ENCODE measurements around the gene CDHR5.

The CDHR5 gene

DNA sequence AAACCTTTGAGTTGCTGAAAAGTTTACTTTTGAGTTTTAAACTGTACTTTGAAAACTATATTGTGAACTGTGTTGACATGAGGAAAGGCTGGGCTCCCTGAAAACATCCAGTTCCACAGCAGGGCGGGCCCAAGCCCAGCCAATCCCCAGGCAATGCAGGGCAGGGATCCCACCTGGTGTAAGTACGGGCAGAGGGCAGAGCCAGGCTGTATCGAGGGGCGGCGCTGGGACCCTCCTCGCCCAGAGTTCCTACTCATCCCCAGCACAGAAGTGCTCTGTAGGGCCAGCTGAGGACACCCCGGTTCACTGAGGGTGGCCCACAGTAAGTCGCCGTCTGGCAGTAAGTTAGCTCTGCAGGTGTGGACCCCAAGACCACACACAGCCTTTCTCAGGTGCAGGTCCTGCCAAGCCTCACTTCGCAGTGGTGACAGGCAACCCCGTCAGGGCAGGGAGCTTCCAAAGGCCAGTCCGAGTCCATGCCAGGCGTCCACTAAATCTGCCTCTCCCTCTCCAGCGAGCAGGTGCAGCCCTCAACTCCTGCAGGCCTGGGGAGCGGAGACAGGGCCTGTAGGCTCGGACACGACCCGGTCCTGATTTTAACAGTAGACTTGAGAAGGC lies 57.6 kb downstream of the CDHR5 start:
- no peak for DNase-seq (ENCODE audit: low read depth in 2 of 2)

All from stimulated activated CD4-positive, alpha-beta T cell treated with anti-CD3 and anti-CD28 coated beads, Interleukin-12 subunit alpha, Interleukin-12 subunit beta, amount 100 ng/mL, for 24 hours (primary cell).